Naive thymus-derived CD4-positive, alpha-beta T cell (primary cell): ENCODE measurements around the gene THEMIS2. TPM values are rescaled to one million over a fixed set of nuclear protein-coding genes. Genes with fewer than 3 reads are reported as not detected.

Experiments used
- ATAC-seq: fragments of 150-1000 bp; cut with Tn5 transposase; 2 replicates; pipeline ENCODE4 v1.10.0; 2021; ENCODE audit warnings: mild to moderate bottlenecking, moderate library complexity
- CTCF ChIA-PET: fragments of 350-600 bp; sonication (Branson Sonifier 250); formaldehyde crosslinking; loops from one replicate; lab custom pipeline; 2021; ENCODE audit warnings: antibody characterized with exemption; lab: Charles Lee
- POLR2A ChIA-PET: fragments of 350-600 bp; sonication (Branson Sonifier 250); formaldehyde crosslinking; loops from one replicate; lab custom pipeline; 2021; ENCODE audit warnings: antibody characterized with exemption, inconsistent platforms; lab: Charles Lee
- DNase-seq, 9 donors: peaks; one replicate each; pipeline versions ENCODE4 v3.0.0 to v3.0.0-alpha.2; 2020 to 2022; ENCODE audit warnings: mixed read lengths in 1 of 9
- H3K27ac ChIP-seq: one replicate; pipeline ENCODE4 v1.7.0; 2013; ENCODE audit warnings: mild to moderate bottlenecking, low read depth, low read length, moderate library complexity
- H3K27me3 ChIP-seq, 2 donors: one replicate each; pipeline ENCODE4 v1.7.0; 2013; ENCODE audit warnings: low read length in 2 of 2, mild to moderate bottlenecking in 2 of 2, moderate library complexity in 2 of 2; ENCODE audit not compliant: control insufficient read depth in 2 of 2, insufficient read depth in 2 of 2
- H3K36me3 ChIP-seq, 3 experiments: 1 replicate in 2 of 3; 2 replicates in 1 of 3; pipeline ENCODE4 v1.7.0; 2013; ENCODE audit warnings: low read length in 3 of 3, mild to moderate bottlenecking in 3 of 3, moderate library complexity in 1 of 3; ENCODE audit not compliant: insufficient read depth in 3 of 3, control insufficient read depth in 2 of 3
- H3K4me1 ChIP-seq, 2 donors: one replicate each; pipeline ENCODE4 v1.7.0; 2013; ENCODE audit warnings: low read length in 2 of 2, mild to moderate bottlenecking in 2 of 2, moderate library complexity in 1 of 2; ENCODE audit not compliant: control insufficient read depth in 2 of 2, insufficient read depth in 2 of 2
- H3K4me3 ChIP-seq: 2 replicates; pipeline ENCODE4 v1.7.0; 2013; ENCODE audit warnings: mild to moderate bottlenecking, low read length
- H3K9me3 ChIP-seq, 3 experiments: 1 replicate in 2 of 3; 2 replicates in 1 of 3; pipeline ENCODE4 v1.7.0; 2013; ENCODE audit warnings: low read length in 3 of 3; ENCODE audit not compliant: control insufficient read depth in 2 of 3
- H3K27ac Mint-ChIP-seq, 9 donors: one replicate each; pipeline ENCODE4 v1.8.0; 2020 to 2022; ENCODE audit warnings: mixed read lengths in 9 of 9, mild to moderate bottlenecking in 8 of 9, moderate library complexity in 5 of 9, inconsistent platforms in 2 of 9
- H3K27me3 Mint-ChIP-seq, 5 donors: one replicate each; pipeline ENCODE4 v1.8.0; 2021 to 2022; ENCODE audit warnings: mixed read lengths in 5 of 5, mild to moderate bottlenecking in 1 of 5
- H3K36me3 Mint-ChIP-seq, 5 donors: one replicate each; pipeline ENCODE4 v1.8.0; 2020 to 2022; ENCODE audit warnings: mixed read lengths in 5 of 5, mild to moderate bottlenecking in 3 of 5, inconsistent platforms in 1 of 5
- H3K4me1 Mint-ChIP-seq, 7 donors: one replicate each; pipeline ENCODE4 v1.8.0; 2020 to 2022; ENCODE audit warnings: mixed read lengths in 7 of 7, mild to moderate bottlenecking in 3 of 7, inconsistent platforms in 1 of 7
- H3K4me3 Mint-ChIP-seq, 10 donors: one replicate each; pipeline ENCODE4 v1.8.0; 2020 to 2022; ENCODE audit warnings: mild to moderate bottlenecking in 10 of 10, mixed read lengths in 10 of 10, moderate library complexity in 6 of 10, inconsistent platforms in 2 of 10
- H3K9me3 Mint-ChIP-seq, 11 donors: one replicate each; pipeline ENCODE4 v1.8.0; 2020 to 2022; ENCODE audit warnings: mixed read lengths in 11 of 11, mild to moderate bottlenecking in 4 of 11, inconsistent platforms in 1 of 11, moderate library complexity in 1 of 11
- intact Hi-C, 2 donors: fragments of 100-400 bp; cut with micrococcal nuclease; formaldehyde crosslinking; loops; one replicate each; pipeline ENCODE4 v1.15.1; 2023
- polyA plus RNA-seq, 2 donors: library from polyadenylated mRNA; unstranded; fragments of 300-500 nt; fragmentation: Illumina TruSeq; gene quantifications; one replicate each; pipeline ENCODE4 v1.2.3, GENCODE V29; 2021
- total RNA-seq, 6 experiments: library from RNA in 5 of 6; stranded (reverse) in 5 of 6; gene quantifications; 1 replicate in 5 of 6; 2 replicates in 1 of 6; pipeline ENCODE4 v1.2.3 and lab custom pipeline; 2021 to 2026

THEMIS2 gene
- total and polyA plus RNA-seq, 7 experiments from 2014 or later = 24.8 to 234 (median 72.3) TPM

DNA sequence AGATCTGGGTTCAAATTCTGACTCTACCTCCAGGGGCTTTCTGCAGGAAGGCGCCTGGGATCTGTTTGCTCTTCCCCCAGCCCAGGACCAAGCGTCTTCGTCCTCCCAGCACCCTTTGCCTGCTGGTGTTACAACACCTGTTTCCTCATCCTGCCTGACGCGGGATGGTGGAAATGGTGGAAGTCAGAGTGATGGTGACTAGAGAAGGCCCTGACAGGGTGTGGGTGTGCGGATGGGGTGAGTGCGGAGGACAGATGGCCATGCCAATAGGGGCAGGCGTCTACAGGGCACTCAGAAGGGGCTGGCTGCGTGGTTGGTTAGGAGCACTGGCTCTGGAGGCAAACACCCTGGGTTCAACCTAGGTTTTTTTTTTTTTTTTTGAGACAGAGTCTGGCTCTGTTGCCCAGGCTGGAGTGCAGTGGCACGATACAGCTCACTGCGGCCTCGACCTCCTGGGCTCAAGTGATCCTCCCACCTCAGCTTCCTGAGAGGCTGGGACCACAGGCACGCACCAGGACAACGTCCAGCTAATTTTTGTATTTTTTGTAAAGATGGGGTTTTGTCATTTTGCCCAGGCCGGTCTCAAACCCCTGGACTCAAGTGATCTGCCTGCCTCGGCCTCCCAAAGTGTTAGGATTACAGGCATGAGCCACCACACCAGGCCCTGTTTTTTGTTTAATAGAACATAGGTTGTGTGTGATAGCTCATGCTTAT lies 1.5 kb downstream of the THEMIS2 start:
- peaks cover 0 to 32% (median 4%) of the 10 kb centered on the region in 3 experiments for H3K36me3 ChIP-seq
- H3K4me1 ChIP-seq = peaks cover 25 to 37% of the 10 kb centered on the region in 2 donors
- intact Hi-C loops = loop anchor here (1.0 to 5.0 kb wide), 4 partner anchors 43 to 679 kb away; partner anchors contain the start of genes PPP1R8 (in 2 of the 2), TRNAU1AP (in 1 of the 2) and XKR8 (in 1 of the 2)
- H3K27ac ChIP-seq = peak overlapping the region; percentile 79
- no peaks in the 10 kb centered on the region for H3K9me3 ChIP-seq
- H3K36me3 Mint-ChIP-seq = peaks cover 5 to 17% (median 13%) of the 10 kb centered on the region in 5 donors
- H3K4me1 Mint-ChIP-seq = peaks cover 31 to 73% (median 50%) of the 10 kb centered on the region in 7 donors
- peak; percentile 18 for ATAC-seq
- DNase-seq = peak in 1 of 9 donors; percentile 9
- H3K27me3 ChIP-seq = no peaks in the 10 kb centered on the region
- ChIA-PET POLR2A (interaction anchor here (0.6 to 4.2 kb wide), 5 partner anchors 13 to 1326 kb away, joined by 3 to 36 read pairs (median 4); no protein-coding TSS in a partner anchor), CTCF (no interaction called here)
- peak overlapping the region; percentile 81 to 94 (median 91) for H3K27ac Mint-ChIP-seq
- H3K4me3 ChIP-seq = peak overlapping the region; percentile 87
- H3K9me3 Mint-ChIP-seq = no peaks in the 10 kb centered on the region
- peak overlapping the region; percentile 89 to 99 (median 98) for H3K4me3 Mint-ChIP-seq
- H3K27me3 Mint-ChIP-seq = no peaks in the 10 kb centered on the region

DNA sequence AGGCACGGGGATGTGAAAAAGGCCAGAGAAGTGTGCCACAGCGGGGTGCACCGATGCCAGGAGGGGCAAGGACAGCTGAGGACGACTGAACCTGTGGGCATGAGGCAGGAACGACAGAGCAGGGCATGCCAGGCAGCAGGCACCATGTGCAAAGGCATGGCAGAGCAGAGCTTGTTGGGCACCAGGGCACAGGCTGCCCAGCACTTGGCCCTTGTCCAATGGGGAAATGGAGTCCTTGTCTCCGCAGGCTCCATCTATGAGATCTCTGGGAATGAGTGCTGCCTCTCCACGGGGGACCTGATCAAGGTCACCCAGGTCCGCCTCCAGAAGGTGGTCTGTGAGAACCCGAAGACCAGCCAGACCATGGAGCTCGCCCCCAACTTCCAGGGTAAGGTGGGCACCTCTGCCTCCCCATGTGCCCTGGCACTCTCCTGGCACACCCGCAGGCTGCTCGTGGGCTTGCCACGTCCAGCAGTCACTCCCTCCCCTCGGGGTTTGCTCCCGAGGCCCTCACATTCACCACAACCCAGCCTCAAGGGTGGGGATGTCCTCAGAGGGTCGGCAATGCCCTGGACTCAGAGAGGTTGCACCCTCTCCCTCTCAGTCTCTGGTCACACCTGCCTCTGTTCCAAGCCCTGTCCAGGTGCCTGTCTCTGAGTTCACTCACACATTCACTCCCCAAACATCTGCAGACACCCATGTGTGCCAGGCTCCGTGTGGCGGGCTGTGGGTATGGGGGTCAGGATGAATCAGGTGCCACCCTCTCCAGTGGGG lies 4.2 kb downstream of the THEMIS2 start:
- Mint-ChIP-seq H3K4me1 (peaks cover 21 to 73% (median 47%) of the 10 kb centered on the region in 7 donors), H3K36me3 (peaks cover 5 to 27% (median 13%) of the 10 kb centered on the region in 5 donors), H3K27ac (peak overlapping the region in 7 of 9 donors; percentile 57 to 88 (median 72)), H3K9me3 (no peaks in the 10 kb centered on the region), H3K4me3 (peak overlapping the region in 4 of 10 donors; percentile 4 to 58 (median 32)), H3K27me3 (no peaks in the 10 kb centered on the region)
- H3K9me3 ChIP-seq = no peaks in the 10 kb centered on the region
- peak overlapping the region; percentile 33 for H3K27ac ChIP-seq
- H3K27me3 ChIP-seq = no peaks in the 10 kb centered on the region
- peaks cover 11 to 25% of the 10 kb centered on the region in 2 donors for H3K4me1 ChIP-seq
- DNase-seq (no peak), ATAC-seq (no peak)
- POLR2A ChIA-PET = interaction anchor here (0.8 to 4.2 kb wide), 4 partner anchors 10 to 25 kb away, joined by 3 to 36 read pairs (median 5); no protein-coding TSS in a partner anchor
- intact Hi-C loops = no loop called here
- H3K36me3 ChIP-seq = peaks cover 0 to 57% (median 13%) of the 10 kb centered on the region in 3 experiments
- no peak overlapping the region for H3K4me3 ChIP-seq
- CTCF ChIA-PET = no interaction called here

DNA sequence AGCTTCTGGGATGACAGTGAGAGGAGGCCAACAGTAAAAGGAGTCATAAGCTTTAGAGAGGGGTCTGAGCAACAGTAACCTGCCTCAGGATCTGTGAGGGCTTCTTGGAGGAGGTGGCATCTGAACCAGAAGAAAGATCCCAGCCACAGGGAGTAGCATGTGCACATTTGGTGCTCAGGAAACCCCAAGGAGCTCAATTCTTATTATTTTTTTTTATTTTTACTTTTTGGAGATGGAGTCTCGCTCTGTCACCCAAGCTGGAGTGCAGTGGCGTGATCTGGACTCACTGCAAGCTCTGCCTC lies 4.7 kb downstream of the THEMIS2 start:
- intact Hi-C loops = no loop called here
- Mint-ChIP-seq H3K36me3 (peaks cover 5 to 32% (median 13%) of the 10 kb centered on the region in 5 donors), H3K27ac (peak overlapping the region in 7 of 9 donors; percentile 33 to 86 (median 61)), H3K4me3 (peak overlapping the region in 3 of 10 donors; percentile 13 to 58 (median 47)), H3K27me3 (no peaks in the 10 kb centered on the region), H3K9me3 (no peaks in the 10 kb centered on the region), H3K4me1 (peaks cover 21 to 72% (median 48%) of the 10 kb centered on the region in 7 donors)
- Histone ChIP-seq H3K4me3 (no peak overlapping the region), H3K9me3 (no peaks in the 10 kb centered on the region), H3K4me1 (peaks cover 6 to 21% of the 10 kb centered on the region in 2 donors), H3K27me3 (no peaks in the 10 kb centered on the region), H3K36me3 (peaks cover 0 to 62% (median 13%) of the 10 kb centered on the region in 3 experiments), H3K27ac (no peak overlapping the region)
- POLR2A ChIA-PET = interaction anchor here (0.8 to 1.3 kb wide), 3 partner anchors 10 to 24 kb away, joined by 3 to 7 read pairs (median 3); no protein-coding TSS in a partner anchor
- ATAC-seq (no peak), DNase-seq (no peak)
- CTCF ChIA-PET = no interaction called here

DNA sequence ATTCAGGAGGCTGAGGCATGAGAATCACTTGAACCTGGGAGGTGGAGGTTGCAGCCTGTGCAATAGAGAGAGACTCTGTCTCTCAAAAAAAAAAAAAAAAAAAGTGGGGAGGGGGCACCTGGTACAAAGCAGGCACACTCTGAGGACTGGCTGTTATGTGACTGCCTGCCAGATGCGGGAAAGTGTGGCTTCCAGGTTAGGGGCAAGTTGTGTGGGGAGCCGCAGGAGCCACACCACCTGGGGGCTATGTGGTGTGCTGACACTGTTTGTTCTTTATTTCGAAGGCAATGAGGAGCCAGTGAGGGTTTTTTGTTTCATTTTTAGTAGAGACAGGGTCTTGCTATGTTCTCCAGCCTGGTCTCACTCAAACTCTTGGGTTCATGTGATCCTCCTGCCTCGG lies 5.7 kb downstream of the THEMIS2 start:
- peaks cover 2 to 39% (median 14%) of the 10 kb centered on the region in 5 donors for H3K36me3 Mint-ChIP-seq
- peaks cover 0 to 65% (median 13%) of the 10 kb centered on the region in 3 experiments for H3K36me3 ChIP-seq
- H3K27me3 ChIP-seq = no peaks in the 10 kb centered on the region
- H3K27ac Mint-ChIP-seq = peak overlapping the region; percentile 19 to 82 (median 61)
- H3K4me1 ChIP-seq = peaks cover 6 to 20% of the 10 kb centered on the region in 2 donors
- intact Hi-C loops = no loop called here
- peaks cover 20 to 74% (median 55%) of the 10 kb centered on the region in 7 donors for H3K4me1 Mint-ChIP-seq
- CTCF ChIA-PET = no interaction called here
- peak overlapping the region in 3 of 10 donors; percentile 42 to 53 (median 51) for H3K4me3 Mint-ChIP-seq
- no peaks in the 10 kb centered on the region for H3K9me3 ChIP-seq
- DNase-seq (no peak), ATAC-seq (no peak)
- no peaks in the 10 kb centered on the region for H3K9me3 Mint-ChIP-seq
- H3K27me3 Mint-ChIP-seq = no peaks in the 10 kb centered on the region
- POLR2A ChIA-PET = interaction anchor here (1.0 to 1.3 kb wide), 2 partner anchors 10 to 100 kb away, joined by 3 to 7 read pairs; no protein-coding TSS in a partner anchor
- no peak overlapping the region for H3K4me3 ChIP-seq
- H3K27ac ChIP-seq = no peak overlapping the region

DNA sequence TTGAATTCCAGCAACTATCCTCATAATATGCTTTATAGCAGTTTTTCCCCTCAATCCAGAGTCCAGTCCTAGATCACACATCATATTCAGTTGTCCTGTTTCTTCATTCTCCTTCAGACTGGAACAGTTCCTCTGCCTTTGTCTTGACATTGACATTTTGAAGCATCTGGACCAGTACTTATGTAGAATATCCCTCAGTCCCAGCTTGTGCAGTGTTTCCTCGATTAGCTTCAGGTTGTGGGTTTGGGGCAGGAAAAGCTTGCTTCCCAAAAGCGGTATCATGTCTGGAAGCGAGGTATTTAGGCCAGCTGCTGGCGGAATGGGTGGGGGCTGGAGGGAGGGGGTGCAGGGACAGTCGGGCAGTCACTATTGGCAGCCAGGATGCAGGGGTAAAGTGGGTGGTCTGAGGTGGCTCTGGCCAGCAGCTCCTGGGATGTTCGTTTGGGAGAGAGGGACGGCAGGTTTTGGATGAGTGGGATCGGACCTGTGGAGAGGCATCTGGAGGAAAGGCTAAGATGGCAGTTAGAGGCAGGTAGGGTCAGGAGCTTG lies 6.5 kb downstream of the THEMIS2 start:
- Histone ChIP-seq H3K9me3 (no peaks in the 10 kb centered on the region), H3K4me1 (peaks cover 10 to 15% of the 10 kb centered on the region in 2 donors), H3K27me3 (no peaks in the 10 kb centered on the region), H3K27ac (no peak overlapping the region), H3K36me3 (peaks cover 0 to 72% (median 13%) of the 10 kb centered on the region in 3 experiments), H3K4me3 (no peak overlapping the region)
- Mint-ChIP-seq H3K27ac (peak overlapping the region; percentile 9 to 82 (median 58)), H3K9me3 (no peaks in the 10 kb centered on the region), H3K4me1 (peaks cover 21 to 70% (median 59%) of the 10 kb centered on the region in 7 donors), H3K4me3 (peak overlapping the region in 1 of 10 donors; percentile 51), H3K27me3 (no peaks in the 10 kb centered on the region), H3K36me3 (peaks cover 5 to 45% (median 22%) of the 10 kb centered on the region in 5 donors)
- ATAC-seq (no peak), DNase-seq (no peak)
- CTCF ChIA-PET = interaction anchor here (0.5 to 1.1 kb wide), 4 partner anchors 12 to 1187 kb away, joined by 3 read pairs; no protein-coding TSS in a partner anchor
- POLR2A ChIA-PET = interaction anchor here (0.6 to 1.1 kb wide), 2 partner anchors 9 to 10 kb away, joined by 3 read pairs; no protein-coding TSS in a partner anchor
- intact Hi-C loops = no loop called here
